ENCODE measurements around the gene CREB3L1. TPM values are rescaled to one million over a fixed set of nuclear protein-coding genes. Genes with fewer than 3 reads are reported as not detected.

The CREB3L1 gene
- total RNA-seq, 1 experiment from 2014 or later: 1.1 TPM

DNA sequence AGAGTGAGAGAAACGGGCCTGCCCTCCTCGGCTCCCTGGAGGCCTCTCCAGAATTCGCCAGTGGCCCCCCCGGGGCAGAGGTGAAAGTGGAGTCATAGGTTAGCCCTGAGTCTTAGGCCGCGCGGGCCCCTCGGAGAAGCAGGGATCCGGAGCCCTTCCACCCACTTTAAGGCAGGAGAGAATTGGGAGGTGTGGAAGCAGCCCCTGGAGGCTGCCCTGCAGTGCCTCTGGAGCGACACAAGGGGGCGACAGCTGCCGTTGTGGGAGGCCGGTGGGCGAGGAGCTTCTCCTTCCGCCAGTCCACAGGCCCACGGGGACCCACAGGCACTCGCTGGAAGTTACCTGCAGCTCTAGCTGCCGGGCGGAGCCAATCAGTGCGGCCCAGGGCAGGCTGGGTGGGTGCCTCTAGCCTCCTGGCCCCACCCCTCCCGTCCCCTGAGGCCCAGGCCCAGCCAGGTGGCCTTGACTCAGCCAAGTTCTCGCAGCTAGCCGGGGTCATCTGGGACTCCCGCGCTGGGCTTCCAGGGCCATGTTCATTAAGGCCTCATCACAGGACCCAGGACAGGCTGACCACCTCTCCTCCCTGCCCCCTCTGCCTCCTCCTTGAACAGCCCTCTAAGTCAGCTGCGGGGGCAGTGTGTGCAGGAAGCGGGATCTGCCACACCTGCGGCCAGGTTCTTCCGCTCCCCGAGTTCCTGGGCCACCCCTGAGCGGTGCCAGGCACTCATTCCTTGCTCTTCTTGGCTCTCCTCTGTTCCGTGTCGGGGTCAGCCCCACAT, 74.8 kb downstream of the CREB3L1 start:
- Histone ChIP-seq H3F3A (ENCODE audit: low read length, unreplicated experiment) (no peaks in the 10 kb centered on the region), H3K27ac (ENCODE audit: low read length) (no peak overlapping the region), H3K4me3 (ENCODE audit: low read length) (no peak overlapping the region), H3K4me1 (ENCODE audit: insufficient read depth, low read length) (peaks cover 12% of the 10 kb centered on the region), H2AFZ (ENCODE audit: low read length) (no peak overlapping the region), H3K9ac (ENCODE audit: low read length) (no peak overlapping the region), H3K4me2 (ENCODE audit: low read length) (no peak overlapping the region), H3K79me2 (ENCODE audit: low read length) (peaks cover 81% of the 10 kb centered on the region), H3K9me2 (replicated peaks; ENCODE audit: low read length) (no peaks in the 10 kb centered on the region), H3K36me3 (ENCODE audit: low read depth, low read length) (no peaks in the 10 kb centered on the region; the same call in 1 of the 2 replicates), H4K20me1 (ENCODE audit: low read length) (no peaks in the 10 kb centered on the region), H3K9me3 (ENCODE audit: low read length) (no peaks in the 10 kb centered on the region), H3K27me3 (ENCODE audit: low read length) (no peaks in the 10 kb centered on the region)
- DNase-seq: peak; percentile 26
- CTCF ChIA-PET: interaction anchor here (0.6 kb wide), 1 partner anchor 61 kb away, joined by 3 read pairs; no protein-coding TSS in a partner anchor
- intact Hi-C loops (cut with micrococcal nuclease): no loop called here
- POLR2A ChIA-PET (ENCODE audit: unreplicated experiment): no interaction called here
- BruUV-seq (replicated peaks): no TSS peak
- no peak for ATAC-seq
- no peak for TF ChIP-seq EZH2phosphoT487 (IDR thresholded peaks at IDR 0.05; ENCODE audit: borderline replicate concordance, low read length)
- TF ChIP-seq, protein P1, sequence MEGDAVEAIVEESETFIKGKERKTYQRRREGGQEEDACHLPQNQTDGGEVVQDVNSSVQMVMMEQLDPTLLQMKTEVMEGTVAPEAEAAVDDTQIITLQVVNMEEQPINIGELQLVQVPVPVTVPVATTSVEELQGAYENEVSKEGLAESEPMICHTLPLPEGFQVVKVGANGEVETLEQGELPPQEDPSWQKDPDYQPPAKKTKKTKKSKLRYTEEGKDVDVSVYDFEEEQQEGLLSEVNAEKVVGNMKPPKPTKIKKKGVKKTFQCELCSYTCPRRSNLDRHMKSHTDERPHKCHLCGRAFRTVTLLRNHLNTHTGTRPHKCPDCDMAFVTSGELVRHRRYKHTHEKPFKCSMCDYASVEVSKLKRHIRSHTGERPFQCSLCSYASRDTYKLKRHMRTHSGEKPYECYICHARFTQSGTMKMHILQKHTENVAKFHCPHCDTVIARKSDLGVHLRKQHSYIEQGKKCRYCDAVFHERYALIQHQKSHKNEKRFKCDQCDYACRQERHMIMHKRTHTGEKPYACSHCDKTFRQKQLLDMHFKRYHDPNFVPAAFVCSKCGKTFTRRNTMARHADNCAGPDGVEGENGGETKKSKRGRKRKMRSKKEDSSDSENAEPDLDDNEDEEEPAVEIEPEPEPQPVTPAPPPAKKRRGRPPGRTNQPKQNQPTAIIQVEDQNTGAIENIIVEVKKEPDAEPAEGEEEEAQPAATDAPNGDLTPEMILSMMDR (conservative IDR thresholded peaks at IDR 0.05; ENCODE audit: low read depth, low read length): peak; percentile 73

DNA sequence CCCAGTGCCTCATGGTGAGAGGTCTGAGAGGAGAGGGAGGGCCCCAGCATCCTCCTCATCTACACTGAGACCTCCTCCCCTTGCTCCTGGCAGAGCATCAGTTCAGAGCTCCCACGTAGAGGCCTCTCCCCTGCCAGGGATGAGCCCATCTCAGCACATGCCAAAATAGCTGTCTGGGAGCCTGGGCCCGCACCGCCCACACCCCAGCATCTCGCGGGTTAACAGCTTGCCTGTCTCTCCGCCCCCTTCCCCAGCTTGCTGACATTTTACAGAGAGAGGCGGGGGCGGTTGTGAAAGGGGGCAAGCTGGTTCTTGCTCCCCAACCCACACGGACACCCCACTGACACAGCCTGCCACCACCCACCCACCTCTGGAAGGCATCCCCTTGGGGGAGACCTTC, 76.2 kb downstream of the CREB3L1 start:
- no peaks in the 10 kb centered on the region for H4K20me1 ChIP-seq (ENCODE audit: low read length)
- BruUV-seq (replicated peaks): no TSS peak
- DNase-seq (no peak), ATAC-seq (no peak)
- H3F3A ChIP-seq (ENCODE audit: low read length, unreplicated experiment): no peaks in the 10 kb centered on the region
- POLR2A ChIA-PET (ENCODE audit: unreplicated experiment): no interaction called here
- H3K9me2 ChIP-seq (replicated peaks; ENCODE audit: low read length): no peaks in the 10 kb centered on the region
- no peaks in the 10 kb centered on the region for H3K27me3 ChIP-seq (ENCODE audit: low read length)
- H2AFZ ChIP-seq (ENCODE audit: low read length): no peak overlapping the region
- no peak overlapping the region for H3K4me3 ChIP-seq (ENCODE audit: low read length)
- H3K4me1 ChIP-seq (ENCODE audit: insufficient read depth, low read length): peaks cover 6% of the 10 kb centered on the region
- no peaks in the 10 kb centered on the region; the same call in 1 of the 2 replicates for H3K36me3 ChIP-seq (ENCODE audit: low read depth, low read length)
- no peak overlapping the region for H3K4me2 ChIP-seq (ENCODE audit: low read length)
- no peak overlapping the region for H3K9ac ChIP-seq (ENCODE audit: low read length)
- TF ChIP-seq, protein P1 (conservative IDR thresholded peaks at IDR 0.05; ENCODE audit: low read depth, low read length): no peak
- no peak for TF ChIP-seq EZH2 (IDR thresholded peaks at IDR 0.05; ENCODE audit: low read length, unreplicated experiment)
- no peak for TF ChIP-seq EZH2phosphoT487 (IDR thresholded peaks at IDR 0.05; ENCODE audit: borderline replicate concordance, low read length)
- intact Hi-C loops (cut with micrococcal nuclease): no loop called here
- CTCF ChIA-PET: no interaction called here
- no peak overlapping the region for H3K27ac ChIP-seq (ENCODE audit: low read length)
- peaks cover 80% of the 10 kb centered on the region for H3K79me2 ChIP-seq (ENCODE audit: low read length)
- no peaks in the 10 kb centered on the region for H3K9me3 ChIP-seq (ENCODE audit: low read length)

DNA sequence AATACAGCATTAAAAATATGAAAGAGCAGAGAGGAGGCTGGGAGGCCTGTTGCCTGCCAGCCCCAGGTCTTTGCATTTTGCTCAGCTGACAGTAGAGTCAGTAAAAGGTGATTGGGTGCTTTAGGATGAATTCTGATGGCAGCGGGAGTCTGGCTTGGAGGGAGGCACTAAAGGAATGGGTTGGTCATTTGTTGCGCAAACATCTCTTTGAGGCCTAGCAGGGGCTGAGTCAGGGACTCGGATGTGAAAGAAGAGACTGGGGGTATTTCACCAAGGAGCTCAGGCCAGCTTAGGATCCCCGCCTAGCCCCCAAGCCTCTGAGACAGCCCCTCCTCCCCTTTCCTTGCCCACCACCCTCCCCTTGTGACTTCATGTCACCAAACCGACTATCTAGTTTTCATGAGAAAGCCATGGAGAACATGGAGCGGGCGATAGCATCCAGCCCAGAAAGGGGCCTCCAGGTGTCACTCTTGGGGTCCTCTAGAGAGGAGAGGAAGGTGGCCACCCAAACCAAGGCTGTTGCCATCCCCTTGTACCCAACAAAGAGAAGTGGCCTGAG, 79.5 kb downstream of the CREB3L1 start:
- H4K20me1 ChIP-seq (ENCODE audit: low read length): no peaks in the 10 kb centered on the region
- H3K9me3 ChIP-seq (ENCODE audit: low read length): no peaks in the 10 kb centered on the region
- H3K27ac ChIP-seq (ENCODE audit: low read length): no peak overlapping the region
- ChIA-PET CTCF (no interaction called here), POLR2A (ENCODE audit: unreplicated experiment) (no interaction called here)
- peaks cover 54% of the 10 kb centered on the region for H3K79me2 ChIP-seq (ENCODE audit: low read length)
- no peak overlapping the region for H3K9ac ChIP-seq (ENCODE audit: low read length)
- DNase-seq: no peak
- H2AFZ ChIP-seq (ENCODE audit: low read length): no peak overlapping the region
- H3K9me2 ChIP-seq (replicated peaks; ENCODE audit: low read length): no peaks in the 10 kb centered on the region
- no peak overlapping the region for H3K4me3 ChIP-seq (ENCODE audit: low read length)
- intact Hi-C loops (cut with micrococcal nuclease): no loop called here
- H3K4me1 ChIP-seq (ENCODE audit: insufficient read depth, low read length): peaks cover under 1% of the 10 kb centered on the region; the same call in 1 of the 2 replicates
- ATAC-seq: no peak
- BruUV-seq (replicated peaks): no TSS peak
- no peak overlapping the region for H3K4me2 ChIP-seq (ENCODE audit: low read length)
- no peaks in the 10 kb centered on the region; the same call in 1 of the 2 replicates for H3K36me3 ChIP-seq (ENCODE audit: low read depth, low read length)
- H3K27me3 ChIP-seq (ENCODE audit: low read length): no peaks in the 10 kb centered on the region
- TF ChIP-seq, protein P1 (conservative IDR thresholded peaks at IDR 0.05; ENCODE audit: low read depth, low read length): no peak
- no peak for TF ChIP-seq EZH2 (IDR thresholded peaks at IDR 0.05; ENCODE audit: low read length, unreplicated experiment)
- TF ChIP-seq EZH2phosphoT487 (IDR thresholded peaks at IDR 0.05; ENCODE audit: borderline replicate concordance, low read length): no peak
- H3F3A ChIP-seq (ENCODE audit: low read length, unreplicated experiment): no peaks in the 10 kb centered on the region
